NCI-H2171 treated with DMSO at 0.1 percent for 48 hours (cell line): ENCODE measurements around the gene ASCL1.

Source experiments
- DNase-seq: peaks from one replicate; lab custom pipeline; 2025; lab: John Stamatoyannopoulos, UW

Gene ASCL1

GRCh38 chr12:102957339-102958050 is at the start of gene ASCL1:
Gene ASCL1, plus strand, starts transcription at chr12:102957674. Its CDS starts 571 bp downstream, at chr12:102958245.
- DNase-seq: peak; percentile 77

- DNase-seq: no peak
Observed at GRCh38 chr12:102907918-102908317, 49.6 kb upstream of the ASCL1 start.

- no peak for DNase-seq
Observed at GRCh38 chr12:102910137-102910536, 47.3 kb upstream of the ASCL1 start.

GRCh38 chr12:102910792-102911191 is 46.7 kb upstream of the ASCL1 start:
- DNase-seq: no peak

GRCh38 chr12:102911320-102911719 is 46.2 kb upstream of the ASCL1 start:
- no peak for DNase-seq

GRCh38 chr12:102912258-102912657 is 45.2 kb upstream of the ASCL1 start:
- no peak for DNase-seq

- no peak for DNase-seq
Observed at GRCh38 chr12:102913453-102914226, 43.8 kb upstream of the ASCL1 start.

- no peak for DNase-seq
Observed at GRCh38 chr12:102916252-102917025, 41.0 kb upstream of the ASCL1 start.

GRCh38 chr12:102917026-102917787 is 40.3 kb upstream of the ASCL1 start, which contains the start of gene PAH:
Gene PAH, minus strand, starts transcription at chr12:102917244. Its CDS starts 114 bp downstream, at chr12:102917130.
- DNase-seq: no peak

- no peak for DNase-seq
Observed at GRCh38 chr12:102918840-102919239, 38.6 kb upstream of the ASCL1 start.

- DNase-seq: no peak
Observed at GRCh38 chr12:102920271-102920670, 37.2 kb upstream of the ASCL1 start.

GRCh38 chr12:102921240-102921639 is 36.2 kb upstream of the ASCL1 start:
- DNase-seq: no peak

GRCh38 chr12:102927220-102927619 is 30.3 kb upstream of the ASCL1 start:
- DNase-seq: no peak

GRCh38 chr12:102933168-102933567 is 24.3 kb upstream of the ASCL1 start:
- no peak for DNase-seq

GRCh38 chr12:102939059-102939458 is 18.4 kb upstream of the ASCL1 start:
- no peak for DNase-seq

- DNase-seq: peak; percentile 24
Observed at GRCh38 chr12:102939670-102940222, 17.7 kb upstream of the ASCL1 start.

- DNase-seq: no peak
Observed at GRCh38 chr12:102946042-102946441, 11.4 kb upstream of the ASCL1 start.

- peak; percentile 25 for DNase-seq
Observed at GRCh38 chr12:102948941-102949352, 8.5 kb upstream of the ASCL1 start.

- no peak for DNase-seq
Observed at GRCh38 chr12:102950107-102950949, 7.1 kb upstream of the ASCL1 start.

- DNase-seq: no peak
Observed at GRCh38 chr12:102950950-102951619, 6.4 kb upstream of the ASCL1 start.
